ENCODE data around the gene LIPI.

GRCh38 chr21:14097881-14098499 is 112.8 kb downstream of the LIPI start:
- TF ChIP-seq, protein P1, sequence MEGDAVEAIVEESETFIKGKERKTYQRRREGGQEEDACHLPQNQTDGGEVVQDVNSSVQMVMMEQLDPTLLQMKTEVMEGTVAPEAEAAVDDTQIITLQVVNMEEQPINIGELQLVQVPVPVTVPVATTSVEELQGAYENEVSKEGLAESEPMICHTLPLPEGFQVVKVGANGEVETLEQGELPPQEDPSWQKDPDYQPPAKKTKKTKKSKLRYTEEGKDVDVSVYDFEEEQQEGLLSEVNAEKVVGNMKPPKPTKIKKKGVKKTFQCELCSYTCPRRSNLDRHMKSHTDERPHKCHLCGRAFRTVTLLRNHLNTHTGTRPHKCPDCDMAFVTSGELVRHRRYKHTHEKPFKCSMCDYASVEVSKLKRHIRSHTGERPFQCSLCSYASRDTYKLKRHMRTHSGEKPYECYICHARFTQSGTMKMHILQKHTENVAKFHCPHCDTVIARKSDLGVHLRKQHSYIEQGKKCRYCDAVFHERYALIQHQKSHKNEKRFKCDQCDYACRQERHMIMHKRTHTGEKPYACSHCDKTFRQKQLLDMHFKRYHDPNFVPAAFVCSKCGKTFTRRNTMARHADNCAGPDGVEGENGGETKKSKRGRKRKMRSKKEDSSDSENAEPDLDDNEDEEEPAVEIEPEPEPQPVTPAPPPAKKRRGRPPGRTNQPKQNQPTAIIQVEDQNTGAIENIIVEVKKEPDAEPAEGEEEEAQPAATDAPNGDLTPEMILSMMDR (IDR thresholded peaks at IDR 0.05; ENCODE audit: insufficient read depth, low read length, poor library complexity, severe bottlenecking), result no peak
- no peak for TF ChIP-seq EZH2phosphoT487 (conservative IDR thresholded peaks at IDR 0.05; ENCODE audit: low read length)
